ENCODE results near the gene AMPD2. TPM values are rescaled to one million over a fixed set of nuclear protein-coding genes. Genes with fewer than 3 reads are reported as not detected.
"Not testable (repeated sequence)": the region's sequence is repeated elsewhere in the genome, so short reads cannot be mapped to it uniquely, and the experiment has no call there.

AMPD2 gene
- total RNA-seq, 3 donors from 2014 or later (not counting 1 experiment from before 2014, with no cell fraction given) = 200 to 271 (median 243) TPM

DNA sequence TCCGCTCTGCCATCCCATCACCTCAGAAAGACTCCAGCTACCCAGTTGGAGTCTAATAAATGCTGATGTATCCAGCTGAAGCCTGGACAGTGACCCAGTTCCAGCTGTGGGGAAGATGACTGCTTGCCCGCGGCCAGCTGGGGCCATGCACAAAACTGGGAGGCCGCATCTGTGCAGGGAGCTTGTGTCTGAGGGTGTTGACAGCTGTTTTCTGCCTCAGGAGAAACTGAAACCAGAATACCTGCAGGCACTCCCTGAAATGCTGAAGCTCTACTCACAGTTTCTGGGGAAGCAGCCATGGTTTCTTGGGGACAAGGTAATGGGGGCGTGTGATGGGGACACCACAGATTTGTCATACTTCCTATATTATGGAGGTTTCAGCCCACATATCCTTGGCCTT lies 51.4 kb downstream of the AMPD2 start:
- Mint-ChIP-seq H3K9me3 (no peaks in the 10 kb centered on the region), H3K4me1 (peaks cover 10 to 25% of the 10 kb centered on the region in 2 donors), H3K27ac (peak overlapping the region; percentile 0 to 88), H3K4me3 (peak overlapping the region; percentile 29), H3K36me3 (no peaks in the 10 kb centered on the region), H3K27me3 (ENCODE audit: low read depth in 2 of 2) (no peaks in the 10 kb centered on the region)
- Histone ChIP-seq H3K27ac (ENCODE audit: low read length) (no peak overlapping the region), H3K27me3 (ENCODE audit: control insufficient read depth, insufficient read depth, low read length) (no peaks in the 10 kb centered on the region), H3K9me3 (ENCODE audit: control insufficient read depth, insufficient read depth, low read length) (no peaks in the 10 kb centered on the region), H3K36me3 (ENCODE audit: control insufficient read depth, insufficient read depth, low read length) (no peaks in the 10 kb centered on the region), H3K4me1 (ENCODE audit: control insufficient read depth, insufficient read depth, low read length) (peaks cover 26% of the 10 kb centered on the region), H3K4me3 (ENCODE audit: low read length) (no peak overlapping the region)
- ATAC-seq (no peak), DNase-seq (no peak)
- 81% methylated on average over 4 of the region's 5 CpGs for WGBS (ENCODE audit: insufficient coverage)
- intact Hi-C loops (cut with micrococcal nuclease) = no loop called here
- TF ChIP-seq, protein P1, sequence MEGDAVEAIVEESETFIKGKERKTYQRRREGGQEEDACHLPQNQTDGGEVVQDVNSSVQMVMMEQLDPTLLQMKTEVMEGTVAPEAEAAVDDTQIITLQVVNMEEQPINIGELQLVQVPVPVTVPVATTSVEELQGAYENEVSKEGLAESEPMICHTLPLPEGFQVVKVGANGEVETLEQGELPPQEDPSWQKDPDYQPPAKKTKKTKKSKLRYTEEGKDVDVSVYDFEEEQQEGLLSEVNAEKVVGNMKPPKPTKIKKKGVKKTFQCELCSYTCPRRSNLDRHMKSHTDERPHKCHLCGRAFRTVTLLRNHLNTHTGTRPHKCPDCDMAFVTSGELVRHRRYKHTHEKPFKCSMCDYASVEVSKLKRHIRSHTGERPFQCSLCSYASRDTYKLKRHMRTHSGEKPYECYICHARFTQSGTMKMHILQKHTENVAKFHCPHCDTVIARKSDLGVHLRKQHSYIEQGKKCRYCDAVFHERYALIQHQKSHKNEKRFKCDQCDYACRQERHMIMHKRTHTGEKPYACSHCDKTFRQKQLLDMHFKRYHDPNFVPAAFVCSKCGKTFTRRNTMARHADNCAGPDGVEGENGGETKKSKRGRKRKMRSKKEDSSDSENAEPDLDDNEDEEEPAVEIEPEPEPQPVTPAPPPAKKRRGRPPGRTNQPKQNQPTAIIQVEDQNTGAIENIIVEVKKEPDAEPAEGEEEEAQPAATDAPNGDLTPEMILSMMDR (IDR thresholded peaks at IDR 0.05) = no peak

DNA sequence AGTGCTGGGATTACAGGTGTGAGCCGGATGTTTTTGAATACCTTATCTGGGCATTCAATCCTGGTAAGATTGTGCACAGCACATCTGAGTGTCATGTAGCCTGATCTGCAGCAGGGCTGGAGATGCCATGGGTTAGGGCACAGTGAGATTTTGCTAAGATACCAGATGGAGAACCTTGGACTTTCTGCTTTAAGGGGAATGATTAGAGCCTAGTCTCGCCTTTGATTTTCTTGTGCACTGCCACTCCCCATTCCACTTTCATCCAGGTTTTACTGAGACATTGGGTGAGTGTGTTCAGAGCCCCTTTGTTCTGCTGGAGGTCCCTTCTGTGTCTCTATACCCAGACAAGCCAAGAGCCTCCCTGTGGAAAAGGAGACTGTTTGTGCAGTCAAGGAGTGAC lies 54.2 kb downstream of the AMPD2 start:
- H3K9me3 ChIP-seq (ENCODE audit: control insufficient read depth, insufficient read depth, low read length); H3K36me3 Mint-ChIP-seq; H3K4me3 Mint-ChIP-seq; H3K4me3 ChIP-seq (ENCODE audit: low read length); DNase-seq; H3K27ac Mint-ChIP-seq; H3K36me3 ChIP-seq (ENCODE audit: control insufficient read depth, insufficient read depth, low read length); intact Hi-C loops (cut with micrococcal nuclease); H3K9me3 Mint-ChIP-seq; H3K27me3 ChIP-seq (ENCODE audit: control insufficient read depth, insufficient read depth, low read length); H3K27me3 Mint-ChIP-seq (ENCODE audit: low read depth in 2 of 2); ATAC-seq; H3K27ac ChIP-seq (ENCODE audit: low read length): not testable (repeated sequence)
- H3K4me1 ChIP-seq (ENCODE audit: control insufficient read depth, insufficient read depth, low read length) = peaks cover 15% of the 10 kb centered on the region
- WGBS (ENCODE audit: insufficient coverage) = 96% methylated on average over 1 of the region's 2 CpGs
- peaks cover 4 to 19% of the 10 kb centered on the region in 2 donors for H3K4me1 Mint-ChIP-seq

DNA sequence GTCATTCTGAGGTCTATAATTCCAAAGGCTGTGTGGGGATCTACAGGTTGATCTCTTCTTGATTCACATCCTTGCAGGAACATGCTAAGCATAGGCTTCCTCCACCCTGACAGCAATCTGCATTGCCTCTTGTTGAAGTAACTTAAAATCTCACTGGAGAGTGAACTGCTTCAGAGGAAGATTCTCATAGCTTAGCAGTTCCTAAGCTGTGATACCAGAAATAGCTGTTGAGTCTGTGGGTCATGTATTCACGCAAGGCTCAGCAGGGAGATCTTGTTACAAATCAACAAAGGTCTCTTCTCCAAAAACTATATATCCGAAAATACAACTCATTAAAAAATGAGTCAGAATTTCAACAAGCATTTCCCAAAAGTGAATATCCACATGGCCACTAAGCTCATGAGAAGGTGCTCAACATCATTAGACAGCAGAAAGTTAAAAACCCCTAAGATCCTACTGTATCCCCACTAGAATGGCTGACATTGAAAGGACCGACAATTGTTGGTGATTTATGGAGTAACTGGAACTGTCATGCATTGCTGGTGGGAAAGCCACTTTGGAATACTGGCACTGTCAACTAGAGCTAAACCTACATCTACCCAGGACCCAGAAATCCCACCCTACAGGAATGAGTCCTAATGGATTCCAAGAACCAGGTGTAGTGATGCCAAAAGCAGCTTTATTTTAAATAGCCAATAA lies 57.2 kb downstream of the AMPD2 start:
- not testable (repeated sequence) for H3K4me3 Mint-ChIP-seq

DNA sequence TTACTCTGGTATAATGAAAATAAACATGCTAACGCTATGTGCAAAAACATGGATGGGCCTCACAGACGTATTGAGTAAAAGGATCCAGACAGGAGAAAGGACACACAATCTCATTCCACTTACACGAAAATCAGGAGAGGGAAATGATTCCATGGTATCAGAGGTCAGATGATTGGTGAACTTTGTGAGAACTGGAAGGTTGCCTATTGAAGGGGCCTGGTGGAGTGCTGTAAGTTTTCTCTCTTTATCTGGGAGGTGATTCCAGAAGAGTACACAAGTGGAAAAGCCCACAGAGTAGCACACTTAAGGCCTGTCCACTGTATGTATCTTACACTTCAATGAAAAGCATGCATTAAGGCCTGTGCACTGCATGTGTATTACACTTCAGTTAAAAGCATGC lies 57.8 kb downstream of the AMPD2 start:
- no peak overlapping the region for H3K27ac Mint-ChIP-seq
- peak in 1 of 3 donors; percentile 24 for ATAC-seq
- Histone ChIP-seq H3K4me1 (ENCODE audit: control insufficient read depth, insufficient read depth, low read length) (no peaks in the 10 kb centered on the region), H3K27me3 (ENCODE audit: control insufficient read depth, insufficient read depth, low read length) (no peaks in the 10 kb centered on the region), H3K36me3 (ENCODE audit: control insufficient read depth, insufficient read depth, low read length) (no peaks in the 10 kb centered on the region), H3K27ac (ENCODE audit: low read length) (no peak overlapping the region), H3K9me3 (ENCODE audit: control insufficient read depth, insufficient read depth, low read length) (no peaks in the 10 kb centered on the region), H3K4me3 (ENCODE audit: low read length) (no peak overlapping the region)
- DNase-seq = no peak
- WGBS (ENCODE audit: insufficient coverage) = 100% methylated on average over 2 of the region's 3 CpGs
- H3K4me1 Mint-ChIP-seq = no peaks in the 10 kb centered on the region
- no peaks in the 10 kb centered on the region for H3K9me3 Mint-ChIP-seq
- no peaks in the 10 kb centered on the region for H3K27me3 Mint-ChIP-seq (ENCODE audit: low read depth in 2 of 2)
- intact Hi-C loops (cut with micrococcal nuclease) = no loop called here
- no peak overlapping the region for H3K4me3 Mint-ChIP-seq
- TF ChIP-seq, protein P1 (IDR thresholded peaks at IDR 0.05) = no peak
- no peaks in the 10 kb centered on the region for H3K36me3 Mint-ChIP-seq

More for the DNA sequence above, 57.2 kb downstream of the AMPD2 start:
- ATAC-seq; DNase-seq; H3K36me3 Mint-ChIP-seq; H3K4me3 ChIP-seq (ENCODE audit: low read length); H3K27me3 ChIP-seq (ENCODE audit: control insufficient read depth, insufficient read depth, low read length); intact Hi-C loops (cut with micrococcal nuclease); H3K36me3 ChIP-seq (ENCODE audit: control insufficient read depth, insufficient read depth, low read length); H3K27ac Mint-ChIP-seq; H3K9me3 ChIP-seq (ENCODE audit: control insufficient read depth, insufficient read depth, low read length); H3K27me3 Mint-ChIP-seq (ENCODE audit: low read depth in 2 of 2); H3K27ac ChIP-seq (ENCODE audit: low read length); H3K4me1 Mint-ChIP-seq; H3K9me3 Mint-ChIP-seq; H3K4me1 ChIP-seq (ENCODE audit: control insufficient read depth, insufficient read depth, low read length): not testable (repeated sequence)
- WGBS (ENCODE audit: insufficient coverage) = 85% methylated on average over 2 of the region's 3 CpGs

DNA sequence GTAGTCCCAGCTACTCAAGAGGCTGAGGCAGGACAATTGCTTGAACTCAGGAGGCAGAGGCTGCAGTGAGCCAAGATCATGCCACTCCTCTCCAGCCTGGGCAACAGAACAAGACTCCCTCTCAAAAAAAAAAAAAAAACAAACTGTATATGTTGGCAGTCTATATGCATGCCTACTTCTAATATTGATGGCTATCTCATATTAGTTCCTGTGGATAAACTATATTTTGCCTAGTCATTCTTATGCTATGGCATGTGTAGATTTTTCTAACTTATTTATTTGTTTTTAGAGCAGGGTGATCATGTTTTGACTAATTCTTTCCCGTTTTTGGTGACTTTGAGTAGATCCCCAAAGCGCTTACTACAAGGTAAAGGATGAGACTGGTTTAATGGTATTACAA lies 59.0 kb downstream of the AMPD2 start:
- H3K36me3 ChIP-seq (ENCODE audit: control insufficient read depth, insufficient read depth, low read length); H3K4me1 ChIP-seq (ENCODE audit: control insufficient read depth, insufficient read depth, low read length); H3K4me3 Mint-ChIP-seq; H3K9me3 Mint-ChIP-seq; H3K27ac ChIP-seq (ENCODE audit: low read length); DNase-seq; intact Hi-C loops (cut with micrococcal nuclease); H3K9me3 ChIP-seq (ENCODE audit: control insufficient read depth, insufficient read depth, low read length); H3K27ac Mint-ChIP-seq; ATAC-seq; H3K27me3 ChIP-seq (ENCODE audit: control insufficient read depth, insufficient read depth, low read length); H3K4me3 ChIP-seq (ENCODE audit: low read length); H3K36me3 Mint-ChIP-seq; H3K27me3 Mint-ChIP-seq (ENCODE audit: low read depth in 2 of 2); H3K4me1 Mint-ChIP-seq: not testable (repeated sequence)
- 94% methylated on average over 2 of the region's 2 CpGs for WGBS (ENCODE audit: insufficient coverage)
